Measurements from ENCODE around the gene TMEM11. TPM values are rescaled to one million over a fixed set of nuclear protein-coding genes. Genes with fewer than 3 reads are reported as not detected.
A peak's percentile ranks its signal among the peaks of the same experiment; 100 is the strongest.

The TMEM11 gene
- total RNA-seq, 1 donor from 2014 or later: 31.6 TPM

DNA sequence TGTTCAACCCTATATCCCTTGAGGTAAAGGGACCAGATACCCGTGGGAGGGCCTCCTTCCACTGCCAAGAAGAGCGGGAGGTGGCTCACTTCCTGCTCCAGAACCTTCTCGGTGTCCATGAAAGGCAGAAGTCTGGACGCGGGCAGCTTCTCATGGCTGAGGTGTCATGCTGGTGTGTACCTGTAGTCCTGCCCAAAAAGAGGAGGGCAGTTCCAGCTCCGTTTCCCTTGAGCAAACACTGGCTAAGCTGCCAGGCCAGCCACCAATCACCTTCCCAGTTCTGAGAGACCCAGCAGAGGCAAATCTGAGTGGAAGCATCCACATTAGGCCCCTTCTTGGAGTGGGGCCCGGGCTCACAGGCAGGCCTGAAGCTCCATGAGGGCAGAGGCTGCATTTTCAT is 5.6 kb downstream of the TMEM11 start:
- Mint-ChIP-seq H3K9me3 (no peaks in the 10 kb centered on the region), H3K27me3 (ENCODE audit: low read depth) (no peaks in the 10 kb centered on the region), H3K4me1 (peaks cover 48% of the 10 kb centered on the region), H3K27ac (ENCODE audit: unreplicated experiment) (no peak overlapping the region), H3K4me3 (peak overlapping the region; percentile 66), H3K36me3 (ENCODE audit: low read depth) (no peaks in the 10 kb centered on the region)
- TF ChIP-seq, protein P1, sequence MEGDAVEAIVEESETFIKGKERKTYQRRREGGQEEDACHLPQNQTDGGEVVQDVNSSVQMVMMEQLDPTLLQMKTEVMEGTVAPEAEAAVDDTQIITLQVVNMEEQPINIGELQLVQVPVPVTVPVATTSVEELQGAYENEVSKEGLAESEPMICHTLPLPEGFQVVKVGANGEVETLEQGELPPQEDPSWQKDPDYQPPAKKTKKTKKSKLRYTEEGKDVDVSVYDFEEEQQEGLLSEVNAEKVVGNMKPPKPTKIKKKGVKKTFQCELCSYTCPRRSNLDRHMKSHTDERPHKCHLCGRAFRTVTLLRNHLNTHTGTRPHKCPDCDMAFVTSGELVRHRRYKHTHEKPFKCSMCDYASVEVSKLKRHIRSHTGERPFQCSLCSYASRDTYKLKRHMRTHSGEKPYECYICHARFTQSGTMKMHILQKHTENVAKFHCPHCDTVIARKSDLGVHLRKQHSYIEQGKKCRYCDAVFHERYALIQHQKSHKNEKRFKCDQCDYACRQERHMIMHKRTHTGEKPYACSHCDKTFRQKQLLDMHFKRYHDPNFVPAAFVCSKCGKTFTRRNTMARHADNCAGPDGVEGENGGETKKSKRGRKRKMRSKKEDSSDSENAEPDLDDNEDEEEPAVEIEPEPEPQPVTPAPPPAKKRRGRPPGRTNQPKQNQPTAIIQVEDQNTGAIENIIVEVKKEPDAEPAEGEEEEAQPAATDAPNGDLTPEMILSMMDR (conservative IDR thresholded peaks at IDR 0.05): no peak
- no peak for DNase-seq (ENCODE audit: low read depth, low spot score)

DNA sequence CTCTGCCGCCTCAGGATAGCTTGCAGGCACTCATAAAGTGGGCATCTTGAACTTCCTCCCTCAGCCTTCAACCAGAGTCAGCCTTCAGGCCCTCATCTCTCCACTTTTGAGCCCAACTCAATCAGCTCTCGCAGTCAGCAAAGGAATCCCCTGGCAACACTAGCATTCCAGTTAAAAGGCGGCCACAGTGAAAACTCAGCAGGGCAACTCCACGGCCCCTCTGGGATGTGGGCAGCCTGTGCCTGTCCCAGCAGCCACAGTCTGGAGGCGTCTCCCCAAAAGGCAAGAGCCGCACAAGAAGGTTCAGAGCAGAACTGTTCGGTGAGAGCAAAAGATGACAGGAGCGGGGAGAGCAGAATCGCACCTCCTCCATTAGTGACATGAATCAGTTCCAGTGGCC is 9.0 kb downstream of the TMEM11 start:
- TF ChIP-seq, protein P1 (conservative IDR thresholded peaks at IDR 0.05): no peak
- H3K36me3 Mint-ChIP-seq (ENCODE audit: low read depth): peaks cover 2% of the 10 kb centered on the region
- H3K9me3 Mint-ChIP-seq: no peaks in the 10 kb centered on the region
- peaks cover 36% of the 10 kb centered on the region for H3K4me1 Mint-ChIP-seq
- H3K4me3 Mint-ChIP-seq: peak overlapping the region; percentile 52
- no peak overlapping the region for H3K27ac Mint-ChIP-seq (ENCODE audit: unreplicated experiment)
- H3K27me3 Mint-ChIP-seq (ENCODE audit: low read depth): no peaks in the 10 kb centered on the region
- peak; percentile 3 for DNase-seq (ENCODE audit: low read depth, low spot score)

DNA sequence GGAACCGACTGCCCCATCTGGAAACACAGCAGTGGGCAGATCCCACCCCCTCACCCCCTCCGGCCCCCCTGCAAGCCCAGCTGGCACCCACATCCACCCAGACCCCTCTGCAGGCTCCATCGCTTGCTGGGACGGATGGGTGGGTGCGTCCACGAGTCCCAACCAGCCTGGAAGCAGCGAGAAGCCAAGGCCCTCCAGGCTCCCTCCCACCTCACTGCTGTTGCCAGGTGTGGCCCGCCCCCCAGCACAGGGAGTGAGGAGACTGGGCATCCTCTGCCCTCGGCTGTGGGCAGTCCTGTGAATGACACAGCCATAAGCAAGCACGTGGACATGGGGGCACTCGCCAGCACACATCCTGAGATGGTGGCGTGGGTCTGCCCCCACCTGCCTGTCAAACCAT is 11.4 kb downstream of the TMEM11 start:
- Mint-ChIP-seq H3K4me3 (no peak overlapping the region), H3K27ac (ENCODE audit: unreplicated experiment) (no peak overlapping the region), H3K9me3 (no peaks in the 10 kb centered on the region), H3K36me3 (ENCODE audit: low read depth) (peaks cover 7% of the 10 kb centered on the region), H3K4me1 (peaks cover 49% of the 10 kb centered on the region), H3K27me3 (ENCODE audit: low read depth) (no peaks in the 10 kb centered on the region)
- DNase-seq (ENCODE audit: low read depth, low spot score): no peak
- TF ChIP-seq, protein P1 (conservative IDR thresholded peaks at IDR 0.05): no peak

DNA sequence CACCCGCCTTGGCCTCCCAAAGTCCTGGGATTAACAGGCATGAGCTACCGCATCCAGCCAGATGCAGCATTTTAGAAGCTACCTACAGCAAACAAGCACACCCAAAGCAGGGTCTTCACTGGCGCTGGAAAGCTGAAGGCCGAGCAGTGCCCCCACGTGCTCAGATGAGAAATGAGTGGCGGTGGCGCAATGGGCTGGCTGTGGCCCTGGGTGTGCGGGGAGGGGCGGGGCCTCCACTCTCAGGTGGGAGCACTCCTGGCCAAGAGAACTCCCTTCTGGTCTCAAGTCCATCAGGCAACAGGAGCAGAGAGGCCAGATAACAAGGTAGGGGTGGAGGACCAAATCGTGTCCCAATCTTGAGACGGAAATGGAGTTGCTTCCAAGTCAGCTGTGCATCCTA is 12.1 kb downstream of the TMEM11 start:
- H3K36me3 Mint-ChIP-seq (ENCODE audit: low read depth): peaks cover 10% of the 10 kb centered on the region
- no peaks in the 10 kb centered on the region for H3K9me3 Mint-ChIP-seq
- TF ChIP-seq, protein P1 (conservative IDR thresholded peaks at IDR 0.05): no peak
- H3K4me1 Mint-ChIP-seq: peaks cover 54% of the 10 kb centered on the region
- H3K4me3 Mint-ChIP-seq: no peak overlapping the region
- H3K27me3 Mint-ChIP-seq (ENCODE audit: low read depth): no peaks in the 10 kb centered on the region
- H3K27ac Mint-ChIP-seq (ENCODE audit: unreplicated experiment): no peak overlapping the region
- no peak for DNase-seq (ENCODE audit: low read depth, low spot score)

DNA sequence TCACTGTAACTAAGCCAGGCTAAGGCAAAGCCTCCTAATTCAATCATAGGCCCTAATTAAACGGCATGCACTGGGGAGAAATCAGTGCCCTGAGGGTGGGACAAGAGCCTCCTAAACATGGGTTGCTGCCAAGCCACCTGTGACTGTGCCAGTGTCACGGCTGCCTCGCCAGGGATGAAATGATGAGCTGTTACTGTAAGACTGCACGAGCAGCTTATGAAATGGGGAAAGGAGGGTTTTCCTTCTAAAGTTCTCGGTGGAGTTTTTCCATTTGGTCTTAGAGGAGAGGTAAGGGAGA is 12.7 kb downstream of the TMEM11 start:
- H3K36me3 Mint-ChIP-seq (ENCODE audit: low read depth): peaks cover 14% of the 10 kb centered on the region

More for the DNA sequence above, 12.7 kb downstream of the TMEM11 start:
- TF ChIP-seq, protein P1 (conservative IDR thresholded peaks at IDR 0.05): no peak
- Mint-ChIP-seq H3K4me3 (no peak overlapping the region), H3K4me1 (peaks cover 56% of the 10 kb centered on the region), H3K9me3 (no peaks in the 10 kb centered on the region), H3K27ac (ENCODE audit: unreplicated experiment) (no peak overlapping the region), H3K27me3 (ENCODE audit: low read depth) (no peaks in the 10 kb centered on the region)
- no peak for DNase-seq (ENCODE audit: low read depth, low spot score)
